Adrenal gland (tissue), 12 donors: Measurements from ENCODE around the gene MBOAT1. TPM values are rescaled to one million over a fixed set of nuclear protein-coding genes. Genes with fewer than 3 reads are reported as not detected.

ENCODE experiments used
- DNase-seq, 7 donors: peaks; one replicate each; pipeline ENCODE4 v3.0.0-alpha.2; 2019 to 2020
- H3K27ac ChIP-seq, 5 donors: fragments of 200-600 bp; sonication (generic) in 4 of 5; 1 replicate in 3 of 5; 2 replicates in 2 of 5; pipeline versions ENCODE4 v1.5.1 to v1.8.0; 2016 to 2020; ENCODE audit warnings: mild to moderate bottlenecking in 1 of 5
- H3K27me3 ChIP-seq: fragments of 200-600 bp; 2 replicates; pipeline ENCODE4 v1.8.0; 2021
- H3K36me3 ChIP-seq, 2 donors: fragments of 200-600 bp; replicated peaks in 1 of 2; 1 replicate in 1 of 2; 2 replicates in 1 of 2; pipeline versions ENCODE4 v1.5.1 to v1.8.0; 2018 to 2022
- H3K4me1 ChIP-seq, 2 donors: fragments of 200-600 bp; replicated peaks in 1 of 2; 1 replicate in 1 of 2; 2 replicates in 1 of 2; pipeline versions ENCODE4 v1.5.1 to v1.8.0; 2018 to 2021
- H3K4me3 ChIP-seq, 4 donors: fragments of 200-600 bp; sonication (generic) in 3 of 4; one replicate each; pipeline ENCODE4 v1.5.1; 2016 to 2018
- H3K9me3 ChIP-seq, 3 donors: fragments of 200-600 bp; sonication (generic) in 1 of 3; replicated peaks in 1 of 3; 1 replicate in 2 of 3; 2 replicates in 1 of 3; pipeline versions ENCODE4 v1.5.1 to v1.8.0; 2016 to 2021
- CTCF ChIP-seq, 6 experiments: fragments of 450-650 bp in 4 of 6; fragments of 200-600 bp in 2 of 6; sonication (generic) in 1 of 6; IDR thresholded peaks; 1 replicate in 5 of 6; 2 replicates in 1 of 6; pipeline versions ENCODE4 v1.5.1 to v1.8.0; 2016 to 2021; ENCODE audit warnings: antibody characterized with exemption in 6 of 6, mild to moderate bottlenecking in 2 of 6, moderate library complexity in 1 of 6
- POLR2A ChIP-seq, 2 donors: fragments of 450-650 bp; IDR thresholded peaks; one replicate each; pipeline ENCODE4 v1.6.1; 2017; ENCODE audit warnings: antibody characterized with exemption in 2 of 2, mild to moderate bottlenecking in 2 of 2, moderate library complexity in 1 of 2
- WGBS, 4 donors: extraction: QIAGEN DNeasy Blood & Tissue Kit in 2 of 4; methylation state at CpG; one replicate each; pipeline versions ENCODE4 v1.1.5 to v1.1.7; 2013 to 2017; 5-methylcytosine and 5-hydroxymethylcytosine counted together
- intact Hi-C, 2 donors: fragments of 100-400 bp; cut with DNase I; formaldehyde crosslinking; loops; one replicate each; pipeline versions ENCODE4 v1.14.1 to v1.15.0; 2022 to 2023
- polyA plus RNA-seq, 3 donors: library from polyadenylated mRNA; stranded (reverse); fragments of 200-250 nt in 2 of 3; fragments of 350-450 nt in 1 of 3; fragmentation: Illumina TruSeq in 1 of 3; extraction: RNeasy Lipid Tissue Mini Kit (QIAGEN cat#74804) in 1 of 3; gene quantifications; one replicate each; pipeline ENCODE4 v1.2.3, GENCODE V29; 2013 to 2014
- total RNA-seq, 9 donors: library from RNA; depleted of rRNA in 4 of 9; stranded (reverse); fragments of >200 nt in 4 of 9; fragments of 120-200 nt in 1 of 9; fragmentation: NEBNext Ultra II Directional in 1 of 9; extraction: Animal tissue kit (Norgen Biotek cat#: 25700) in 1 of 9; gene quantifications; one replicate each; pipeline versions ENCODE4 v1.1.0 to v1.2.4, GENCODE V29; 2013 to 2023
- donor health status: healthy with polysubstance abuse.
- donor health status: Bipolar disorder and iron deficiency.
- donor health status: DM: yes; HTN: yes; CAD: no.
- donor health status: DM: no; HTN: no; CAD: no.
- donor health status: DM: no; HTN: no; CAD: no.
- donor health status: DM: yes; HTN: yes; CAD: no.

MBOAT1 gene
- total and polyA plus RNA-seq, 12 donors: 1.5 to 18.9 (median 7.4) TPM

GRCh38 chr6:20242397-20242796 is 30.1 kb upstream of the MBOAT1 start:
- no peaks in the 10 kb centered on the region for H3K4me1 ChIP-seq
- 87 to 100% (median 95%) methylated on average over 1 of the region's 1 CpG for WGBS, 4 donors
- no peaks in the 10 kb centered on the region for H3K27me3 ChIP-seq
- TF ChIP-seq POLR2A (IDR thresholded peaks at IDR 0.05): no peak
- TF ChIP-seq CTCF (IDR thresholded peaks at IDR 0.05): no peak
- no peaks in the 10 kb centered on the region for H3K36me3 ChIP-seq
- no peak for DNase-seq
- H3K27ac ChIP-seq: no peak overlapping the region
- H3K9me3 ChIP-seq: no peaks in the 10 kb centered on the region
- intact Hi-C loops: no loop called here
- no peak overlapping the region for H3K4me3 ChIP-seq

- no peak for DNase-seq
- TF ChIP-seq POLR2A (IDR thresholded peaks at IDR 0.05) (no peak), CTCF (IDR thresholded peaks at IDR 0.05) (no peak)
- intact Hi-C loops: no loop called here
- Histone ChIP-seq H3K27me3 (no peaks in the 10 kb centered on the region), H3K27ac (no peak overlapping the region), H3K4me1 (no peaks in the 10 kb centered on the region), H3K9me3 (no peaks in the 10 kb centered on the region), H3K36me3 (no peaks in the 10 kb centered on the region), H3K4me3 (no peak overlapping the region)
- 90 to 97% (median 95%) methylated on average over 2 of the region's 2 CpGs for WGBS, 4 donors
Measured at GRCh38 chr6:20241102-20241501, 28.8 kb upstream of the MBOAT1 start.

- Histone ChIP-seq H3K4me1 (no peaks in the 10 kb centered on the region), H3K27ac (no peak overlapping the region), H3K36me3 (no peaks in the 10 kb centered on the region), H3K9me3 (no peaks in the 10 kb centered on the region), H3K27me3 (no peaks in the 10 kb centered on the region), H3K4me3 (no peak overlapping the region)
- 90 to 97% (median 94%) methylated on average over 11 to 47 of the region's 47 CpGs for WGBS, 4 donors
- intact Hi-C loops: no loop called here
- no peak for DNase-seq
- TF ChIP-seq CTCF (IDR thresholded peaks at IDR 0.05) (no peak), POLR2A (IDR thresholded peaks at IDR 0.05) (no peak)
Measured at GRCh38 chr6:20238688-20239587, 26.7 kb upstream of the MBOAT1 start.

- Histone ChIP-seq H3K27ac (no peak overlapping the region), H3K4me1 (no peaks in the 10 kb centered on the region), H3K36me3 (no peaks in the 10 kb centered on the region), H3K9me3 (no peaks in the 10 kb centered on the region), H3K27me3 (no peaks in the 10 kb centered on the region), H3K4me3 (no peak overlapping the region)
- WGBS, 4 donors: 85 to 91% (median 89%) methylated on average over 10 of the region's 10 CpGs
- intact Hi-C loops: no loop called here
- TF ChIP-seq CTCF (IDR thresholded peaks at IDR 0.05): no peak
- TF ChIP-seq POLR2A (IDR thresholded peaks at IDR 0.05): no peak
- DNase-seq: no peak
Measured at GRCh38 chr6:20237677-20238460, 25.6 kb upstream of the MBOAT1 start.
